Measurements from ENCODE around the gene PAPOLB.

The PAPOLB gene

DNA sequence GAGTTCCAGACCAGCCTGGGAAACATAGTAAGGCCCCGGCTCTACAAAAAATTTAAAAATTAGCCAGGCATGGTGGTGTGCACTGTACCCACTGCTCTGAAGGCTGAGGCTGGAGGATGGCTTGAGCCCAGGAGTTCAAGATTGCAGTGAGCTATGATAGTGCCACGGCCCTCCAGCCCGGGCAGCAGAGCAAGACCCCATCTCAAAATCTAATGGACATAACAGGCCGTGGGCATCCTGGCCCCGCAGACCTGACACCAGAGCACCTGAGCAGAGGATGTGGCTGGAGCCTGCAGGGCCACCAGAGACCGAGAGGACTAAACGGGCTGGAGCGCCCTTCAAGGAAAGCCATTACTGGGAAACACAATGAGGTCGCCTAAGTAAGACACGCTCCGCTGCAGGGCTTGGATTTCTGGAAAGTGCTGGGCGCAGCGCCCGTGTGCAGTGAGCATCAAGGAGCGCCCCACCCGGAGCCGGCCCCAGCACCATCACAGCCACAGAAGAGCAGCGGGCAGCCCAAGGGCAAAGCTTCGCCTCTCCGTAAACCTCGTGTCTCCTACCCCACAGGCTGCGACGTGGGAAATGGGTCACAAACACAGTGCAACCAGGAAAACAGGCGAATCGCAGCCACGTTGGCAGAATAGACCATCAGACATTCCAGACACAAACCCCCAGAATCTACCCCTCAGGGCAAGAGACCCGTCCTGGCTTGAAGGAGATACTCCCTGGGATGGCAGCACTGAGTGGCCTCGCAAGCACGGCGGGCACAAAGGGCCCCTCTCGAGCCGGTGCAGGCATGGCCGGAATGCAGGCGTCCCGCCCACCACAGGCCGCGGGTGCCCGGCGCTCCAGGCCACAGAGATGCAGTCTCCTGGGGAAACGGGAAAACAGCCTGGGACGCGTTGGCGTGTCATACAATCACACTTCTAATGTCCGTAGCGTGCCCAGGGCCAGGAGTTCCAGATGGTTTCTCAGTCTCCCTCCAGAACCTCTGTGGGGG, 16.8 kb upstream of the PAPOLB start:
- peak; percentile 5 for DNase-seq (ENCODE audit: low spot score)

DNA sequence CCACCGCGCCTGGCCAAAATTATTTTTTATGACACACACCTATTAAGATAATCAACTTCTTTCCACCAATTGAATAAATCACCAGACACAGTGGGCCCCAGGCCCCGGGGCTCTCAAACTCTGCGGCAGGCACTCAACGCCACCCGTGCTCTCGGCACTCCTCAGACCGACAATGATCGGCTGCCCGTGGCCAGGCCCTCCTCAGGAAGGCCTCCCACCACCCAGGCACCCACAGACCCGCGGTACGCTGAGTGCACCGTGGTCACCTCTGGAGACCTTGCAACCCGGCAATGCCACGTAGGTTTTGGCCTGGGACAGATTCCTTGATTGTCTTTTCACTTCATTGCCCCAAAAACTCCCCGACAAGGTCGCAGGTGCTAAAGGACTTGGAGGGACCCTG, 14.8 kb upstream of the PAPOLB start:
- no peak for DNase-seq (ENCODE audit: low spot score)

DNA sequence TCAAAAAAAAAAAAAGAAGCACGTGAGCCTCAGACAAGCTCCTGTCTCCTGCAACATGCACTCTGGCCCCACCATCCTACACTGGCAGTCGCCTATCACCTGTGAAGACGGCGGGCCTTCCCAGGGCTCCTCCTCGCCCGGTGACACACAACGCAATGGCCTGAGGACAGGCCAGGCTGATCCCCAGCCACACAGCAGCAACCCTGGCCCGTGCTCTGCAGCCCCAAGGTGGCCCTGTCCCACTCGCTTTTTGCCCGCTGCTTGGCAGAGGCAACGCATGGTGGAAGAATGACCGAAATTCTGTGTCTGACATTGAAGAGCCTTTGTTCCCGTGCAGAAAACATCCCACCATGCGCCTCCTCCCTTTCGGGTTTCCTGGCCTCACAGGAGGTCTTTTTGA, 13.6 kb upstream of the PAPOLB start:
- DNase-seq (ENCODE audit: low spot score) = no peak

DNA sequence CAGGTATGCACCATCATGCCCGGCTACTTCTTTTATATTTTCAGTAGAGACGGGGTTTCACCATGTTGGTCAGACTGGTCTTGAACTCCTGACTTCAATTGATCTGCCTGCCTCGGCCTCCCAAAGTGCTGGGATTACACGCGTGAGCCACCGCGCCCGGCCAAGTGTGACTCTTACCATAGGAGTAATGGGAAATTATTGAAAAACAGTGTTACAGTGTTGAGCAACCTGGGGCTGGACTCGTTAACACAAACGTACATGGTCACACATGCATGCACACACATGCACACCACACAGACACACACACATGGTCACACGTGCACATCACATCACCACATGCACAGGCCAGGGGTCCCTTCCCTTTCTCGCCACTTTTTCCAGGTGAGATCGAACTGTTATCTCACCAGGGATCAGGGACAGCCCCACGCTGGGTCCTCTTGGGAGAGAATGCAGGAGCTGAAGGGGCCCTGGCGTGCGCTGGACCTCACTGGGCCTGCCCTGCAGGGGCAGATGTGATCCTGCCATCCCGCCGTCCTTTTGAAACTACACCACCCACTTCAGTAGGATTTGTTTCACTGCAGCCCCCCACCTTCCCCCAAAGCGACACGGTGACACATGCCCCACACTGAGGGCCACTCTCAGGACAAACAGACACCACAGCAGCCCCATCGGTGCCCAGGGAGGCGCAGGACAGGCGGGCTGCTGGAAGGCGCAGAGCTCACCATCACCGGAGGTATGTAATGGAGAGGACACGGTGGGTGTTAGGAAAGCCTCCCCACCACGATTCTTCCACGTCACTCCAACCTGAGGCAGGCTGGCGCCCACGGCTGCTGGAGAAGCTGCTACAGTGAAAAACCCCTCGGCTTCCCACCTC, 11.5 kb upstream of the PAPOLB start:
- DNase-seq (ENCODE audit: low spot score) = no peak

DNA sequence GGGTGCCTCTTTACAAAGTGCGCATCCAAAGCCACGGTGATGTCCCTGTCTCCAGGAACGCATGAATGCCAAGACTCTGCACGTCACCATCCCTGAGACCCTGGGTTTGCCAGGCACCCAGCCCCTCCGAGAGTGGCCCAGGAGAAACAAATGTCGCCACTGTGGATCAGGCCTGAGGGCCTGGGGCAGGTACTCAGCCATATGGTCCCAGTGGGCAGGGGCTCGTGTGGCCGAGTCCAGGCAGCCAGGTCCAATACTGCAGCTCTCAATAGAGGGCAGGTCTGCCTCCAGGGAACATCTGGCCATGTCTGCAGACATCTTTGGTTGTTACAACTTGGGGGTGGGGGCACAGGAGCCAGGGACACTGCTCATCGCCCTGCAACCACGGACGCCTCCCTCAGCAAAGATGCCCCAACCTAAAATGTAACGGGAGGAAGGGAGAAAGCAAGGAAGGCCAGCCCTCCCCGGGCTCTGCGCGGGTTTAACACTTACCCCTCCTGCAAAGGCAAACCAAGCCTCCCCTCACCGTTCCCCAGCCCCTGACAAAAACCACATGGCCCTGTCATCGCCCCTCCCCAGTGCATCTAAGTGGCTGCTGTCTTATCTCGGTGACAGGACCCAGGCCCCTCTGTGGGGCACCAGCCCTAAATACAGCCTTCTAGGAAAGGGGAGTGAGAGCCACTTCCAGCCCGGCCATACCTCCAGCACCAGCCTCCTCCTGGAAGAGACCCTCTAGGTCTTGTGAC, 10.3 kb upstream of the PAPOLB start:
- DNase-seq (ENCODE audit: low spot score) = no peak

DNA sequence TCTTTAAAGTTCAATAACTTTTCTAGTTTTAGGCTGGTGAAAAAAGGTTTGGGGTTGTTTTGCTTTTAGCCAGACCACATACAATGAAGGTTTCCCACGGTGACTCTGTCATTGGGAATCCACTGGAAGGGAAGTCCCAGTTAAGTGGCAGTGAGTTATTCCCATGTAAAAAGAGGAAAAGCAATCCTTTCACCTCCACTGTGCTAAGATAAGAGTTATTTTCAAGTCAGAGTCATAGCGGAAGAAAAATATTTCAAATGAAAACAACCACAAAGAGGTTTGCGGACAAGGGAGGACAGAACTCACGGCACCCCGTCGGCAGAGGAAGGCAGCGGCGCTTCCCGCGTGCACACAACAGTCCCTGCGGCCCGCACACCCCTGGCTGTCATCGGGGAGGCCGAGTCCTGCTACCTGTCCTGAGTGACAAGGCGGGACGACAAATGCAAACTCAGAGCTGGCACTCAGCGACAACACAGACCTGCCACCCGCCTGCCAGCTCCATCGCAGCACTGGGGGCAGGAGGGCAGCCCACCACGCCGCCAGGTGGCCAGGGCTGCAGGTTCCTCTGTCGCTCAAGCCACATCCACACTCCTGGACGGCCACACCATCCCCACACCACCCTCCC, 9.3 kb upstream of the PAPOLB start:
- no peak for DNase-seq (ENCODE audit: low spot score)

DNA sequence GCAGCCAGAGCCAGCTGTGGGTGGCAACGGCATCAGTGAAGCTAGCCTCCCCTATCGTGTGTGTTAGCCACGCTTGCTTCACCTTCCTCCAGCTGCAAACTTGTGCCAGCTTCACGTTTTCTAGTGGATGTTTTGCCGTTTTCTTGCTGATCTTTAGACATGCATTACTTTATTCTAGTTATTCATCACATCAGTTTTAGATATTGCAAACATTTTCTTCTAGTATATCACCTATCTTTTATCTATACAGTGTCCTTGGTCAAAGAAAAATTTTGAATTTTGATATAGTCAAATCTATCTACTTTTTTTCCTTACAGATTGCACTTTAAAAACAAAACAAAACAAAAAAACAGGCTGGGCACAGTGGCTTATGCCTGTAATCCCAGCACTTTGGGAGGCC, 6.7 kb upstream of the PAPOLB start:
- no peak for DNase-seq (ENCODE audit: low spot score)

DNA sequence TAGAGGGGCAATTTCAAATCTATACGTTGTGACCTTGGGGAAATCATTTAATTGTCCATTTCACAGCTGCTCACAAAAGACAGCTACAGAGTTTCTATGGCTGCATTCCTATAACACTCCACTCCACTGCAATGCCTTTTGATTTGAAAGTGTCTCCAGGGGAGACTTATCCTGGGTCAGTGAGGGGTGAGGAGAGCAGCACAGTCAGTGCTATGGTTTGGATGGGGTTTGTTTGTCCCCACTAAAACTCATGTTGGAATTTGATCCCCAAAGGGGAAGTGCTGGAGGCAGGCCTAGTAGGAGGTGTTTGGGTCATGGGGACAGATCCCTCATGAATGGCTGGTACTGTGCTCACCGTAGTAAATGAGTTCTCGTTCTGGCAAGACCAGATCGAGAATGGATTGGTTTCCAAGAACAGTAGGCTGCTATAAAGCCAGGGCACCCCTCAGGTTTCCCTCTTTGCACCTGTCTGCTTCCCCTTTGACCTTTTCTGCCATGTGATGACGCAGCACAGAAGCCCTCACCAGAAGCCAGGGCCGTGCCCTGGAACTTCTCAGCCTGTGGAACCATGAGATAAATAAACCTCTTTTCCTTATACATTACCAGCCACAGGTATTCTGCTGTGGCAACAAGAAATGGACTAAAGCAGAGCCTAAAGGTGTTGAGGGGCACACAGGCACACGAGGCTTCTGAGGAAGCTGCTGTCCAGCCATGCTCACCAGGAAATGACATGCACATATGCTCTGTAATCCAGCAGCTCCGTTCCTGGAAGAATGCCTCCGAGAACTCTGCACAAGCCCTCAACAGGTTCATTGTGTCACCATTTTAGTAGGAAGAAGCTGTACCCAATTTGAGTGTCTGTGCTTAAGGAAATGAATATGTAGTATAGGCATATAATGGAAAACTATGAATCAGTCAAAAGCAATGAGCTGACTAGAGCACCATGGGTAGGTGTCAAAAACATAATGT, 5.0 kb upstream of the PAPOLB start:
- DNase-seq (ENCODE audit: low spot score) = no peak

DNA sequence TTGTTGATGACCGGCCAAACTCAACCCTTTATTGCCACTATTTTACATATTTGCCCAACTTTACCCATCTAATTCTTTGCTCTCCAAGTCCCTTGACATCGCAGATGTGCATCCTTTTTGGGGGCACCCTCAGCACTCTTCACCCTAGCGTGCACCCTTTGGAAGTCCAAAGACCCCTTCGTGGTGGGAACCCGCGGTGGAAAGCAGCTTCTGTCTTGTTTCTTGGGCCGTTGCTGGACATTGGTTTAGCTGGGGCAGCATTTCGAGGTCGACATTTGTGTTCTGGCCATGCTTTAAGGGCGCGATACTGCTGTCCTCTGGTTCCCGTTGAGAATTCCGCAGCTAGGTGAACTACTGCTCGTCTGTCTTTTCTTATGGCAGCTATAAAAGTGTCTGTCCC, 326 bp upstream of the PAPOLB start:
- no peak for DNase-seq (ENCODE audit: low spot score)

DNA sequence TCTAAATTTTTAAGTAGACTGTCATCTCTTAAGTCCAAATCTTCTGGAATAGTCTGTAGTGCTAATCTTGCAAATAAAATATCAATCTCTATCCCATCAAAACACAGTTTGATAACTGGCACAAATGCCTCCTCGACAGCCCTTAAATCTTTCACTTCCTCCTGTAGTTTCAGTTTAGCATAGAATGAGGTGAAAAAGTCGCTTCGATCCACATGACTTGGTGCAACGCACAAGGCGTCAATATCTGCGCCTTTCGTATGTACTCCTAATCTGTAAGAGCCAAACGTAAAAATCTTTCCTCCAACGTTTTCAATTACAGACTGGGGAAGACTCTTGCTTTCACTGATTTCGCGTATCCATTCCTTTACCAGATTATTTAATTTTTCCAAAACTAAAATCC, 603 bp downstream of the PAPOLB start:
- DNase-seq (ENCODE audit: low spot score) = no peak

DNA sequence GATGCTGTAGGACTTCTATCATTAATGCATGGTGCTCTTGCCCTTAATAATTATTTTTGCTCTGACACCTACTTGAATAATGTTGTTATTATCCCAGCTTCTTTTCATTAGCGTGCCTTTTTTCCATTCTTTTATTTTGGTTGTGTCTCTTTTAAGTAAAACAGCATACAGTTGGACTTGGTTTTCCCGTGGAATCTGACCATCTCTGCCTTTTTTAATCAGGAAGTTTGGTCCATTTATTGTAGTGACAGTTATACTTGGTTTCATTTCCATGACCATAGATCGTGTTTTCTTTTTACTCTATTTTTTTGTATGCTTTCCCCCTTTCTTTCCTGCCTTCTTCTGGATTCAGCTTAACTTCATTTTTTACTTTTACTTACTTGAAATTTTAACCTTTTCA, 4.6 kb downstream of the PAPOLB start:
- DNase-seq (ENCODE audit: low spot score) = no peak

DNA sequence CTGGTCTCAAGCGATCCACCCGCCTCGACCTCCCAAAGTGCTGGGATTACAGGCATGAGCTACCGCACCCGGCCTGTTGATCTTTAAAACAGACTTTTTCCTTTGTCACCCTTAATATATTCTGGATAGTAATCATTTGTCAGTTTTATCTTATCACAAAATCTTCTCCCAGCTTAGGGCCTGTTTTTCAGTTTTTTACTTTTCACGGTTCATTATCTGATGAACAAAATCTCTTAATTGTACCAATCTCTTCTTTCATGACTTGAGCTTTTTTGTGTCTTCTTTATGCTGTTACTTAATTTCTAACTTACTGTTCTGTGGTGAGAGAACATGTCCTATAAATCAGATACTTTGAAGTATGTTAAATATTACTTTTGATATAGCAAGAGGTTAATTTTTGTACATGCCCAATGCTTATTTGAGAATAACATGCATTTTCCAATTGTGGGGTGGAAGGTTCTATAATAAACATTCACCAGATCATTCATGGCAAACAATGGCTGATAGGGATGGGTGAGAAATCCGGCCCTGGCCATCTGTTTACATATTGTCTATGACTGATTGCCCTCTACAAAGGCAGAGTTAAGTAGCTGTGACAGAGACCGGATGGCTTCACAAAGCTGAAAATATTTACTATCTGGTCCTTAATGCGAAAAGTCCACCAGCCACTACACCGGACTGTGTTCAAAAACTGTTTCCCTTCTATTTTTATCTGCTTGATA, 5.3 kb downstream of the PAPOLB start:
- DNase-seq (ENCODE audit: low spot score) = no peak

DNA sequence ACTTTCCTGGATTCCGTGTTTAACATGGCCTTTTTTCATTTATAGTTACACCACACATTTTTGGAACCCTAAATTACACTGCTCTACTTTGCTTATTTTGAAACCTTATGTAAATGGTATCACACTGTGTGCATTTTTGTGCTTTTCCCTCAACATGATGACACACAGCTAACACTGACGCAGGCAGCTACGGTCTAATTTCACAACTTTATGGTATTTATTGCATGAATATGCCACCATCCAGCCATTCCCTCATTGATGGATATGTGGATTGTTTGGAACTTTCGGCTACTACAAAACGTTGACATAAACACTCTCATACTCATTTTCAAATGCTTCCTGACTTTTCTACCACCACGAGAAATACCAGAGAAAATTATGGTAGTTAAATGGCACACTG, 6.9 kb downstream of the PAPOLB start:
- DNase-seq (ENCODE audit: low spot score) = no peak

DNA sequence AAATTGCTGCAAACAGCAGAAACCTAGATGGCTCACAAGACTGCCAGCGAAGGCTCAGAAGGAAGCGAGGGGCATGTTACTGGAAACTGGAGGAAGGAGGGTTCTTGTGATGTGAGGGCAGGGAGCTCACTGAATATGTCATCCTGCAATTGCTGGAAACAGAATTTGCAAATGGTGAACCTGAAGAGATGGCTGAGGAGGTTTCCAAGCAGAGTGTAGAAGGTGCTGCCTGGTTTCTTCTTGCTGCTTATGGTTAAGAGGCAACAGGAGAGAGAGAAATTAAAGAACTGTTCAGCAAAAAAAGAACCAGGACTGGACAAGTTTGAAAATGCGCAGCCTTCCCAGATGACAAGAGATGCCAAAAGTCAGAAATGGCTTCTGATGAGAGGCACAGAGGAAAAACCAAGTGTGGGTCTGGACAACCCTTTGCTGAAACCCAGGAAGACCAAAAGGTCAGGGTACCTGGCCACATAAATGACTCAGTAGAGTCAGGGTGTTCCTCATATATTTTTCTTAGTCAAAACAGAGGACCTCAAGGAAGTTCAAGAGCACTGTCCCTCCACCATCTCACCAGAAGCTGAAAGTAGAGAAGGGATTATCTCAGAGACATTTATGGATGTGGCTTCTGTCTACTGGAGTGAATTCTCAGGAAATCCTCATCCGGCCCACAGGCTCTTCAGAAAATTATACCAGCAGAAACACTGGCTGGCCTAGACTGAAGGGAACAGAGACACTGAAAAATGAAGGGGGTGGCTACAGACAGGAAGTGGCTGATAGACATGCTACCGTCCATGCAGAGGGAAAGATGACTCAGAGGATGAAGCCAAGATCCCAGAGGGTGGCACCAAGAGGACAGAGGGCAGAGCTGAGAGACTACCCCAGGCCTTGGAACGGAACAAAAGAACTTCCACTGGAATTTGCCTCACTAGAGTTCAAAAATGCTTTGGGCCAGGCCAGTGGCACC, 10.1 kb downstream of the PAPOLB start:
- no peak for DNase-seq (ENCODE audit: low spot score)

DNA sequence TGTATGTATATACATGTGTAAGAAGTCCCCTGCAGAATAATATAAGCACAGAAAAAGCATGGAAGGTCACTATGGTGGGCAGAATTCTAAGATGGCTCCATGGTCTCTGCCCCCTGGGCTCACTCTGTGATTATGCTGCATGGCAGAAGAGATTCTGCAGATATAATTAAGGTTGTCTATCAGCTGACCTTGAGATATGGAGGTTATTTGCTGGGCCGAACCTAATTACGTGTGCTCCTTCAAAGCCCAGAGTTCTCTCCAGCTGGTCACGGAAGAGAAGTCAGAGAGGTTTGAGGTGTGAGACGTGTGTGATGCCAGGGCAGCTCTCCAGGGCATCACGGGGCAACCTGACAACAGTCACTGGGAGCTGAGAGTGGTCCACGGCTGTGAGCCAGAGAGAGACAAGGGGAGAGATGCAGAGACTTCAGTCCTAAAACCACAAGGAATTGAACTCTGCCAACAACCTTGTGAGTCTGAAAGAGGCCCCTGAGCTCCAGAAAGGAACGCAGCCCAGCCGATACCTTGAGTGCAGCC, 11.5 kb downstream of the PAPOLB start:
- no peak for DNase-seq (ENCODE audit: low spot score)

DNA sequence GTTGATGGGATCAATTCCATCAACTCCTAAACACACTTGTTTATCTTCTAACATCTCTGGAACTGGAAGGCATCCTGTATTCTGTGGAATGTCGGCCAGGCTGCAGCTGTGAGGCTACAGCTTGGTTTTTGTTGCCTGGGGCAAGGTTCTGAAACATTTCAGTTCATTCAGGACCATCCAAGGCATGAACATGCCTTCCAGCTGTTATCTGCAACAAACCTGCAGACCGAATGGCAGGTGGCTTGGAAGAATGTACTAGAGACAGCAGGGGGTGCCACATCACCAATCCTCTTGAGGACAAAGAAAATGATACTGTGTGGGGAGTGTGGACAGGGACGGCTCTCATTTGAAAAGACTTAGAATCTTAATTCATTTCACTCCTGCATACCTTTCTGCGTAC, 12.4 kb downstream of the PAPOLB start:
- DNase-seq (ENCODE audit: low spot score) = peak; percentile 78

DNA sequence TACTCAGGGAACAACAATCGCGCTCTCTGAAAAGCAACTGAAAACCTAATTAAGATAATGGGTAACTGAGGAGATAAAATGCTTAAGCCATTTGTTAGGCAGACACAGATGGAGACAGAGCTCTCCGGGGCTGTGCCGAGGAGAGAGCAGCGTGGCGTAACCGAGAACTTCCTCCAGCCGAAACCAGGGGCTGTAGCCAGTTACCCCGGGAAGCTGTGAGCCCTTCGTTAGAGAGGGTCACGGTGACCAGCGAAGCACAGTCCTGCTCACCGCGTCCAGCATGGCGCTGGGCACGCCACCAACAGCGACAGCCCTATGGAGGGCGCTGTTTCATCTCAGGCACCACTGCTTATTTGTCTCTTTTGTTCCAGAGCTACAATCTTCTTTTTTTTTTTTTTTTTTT, 16.1 kb downstream of the PAPOLB start:
- DNase-seq (ENCODE audit: low spot score) = peak; percentile 12

DNA sequence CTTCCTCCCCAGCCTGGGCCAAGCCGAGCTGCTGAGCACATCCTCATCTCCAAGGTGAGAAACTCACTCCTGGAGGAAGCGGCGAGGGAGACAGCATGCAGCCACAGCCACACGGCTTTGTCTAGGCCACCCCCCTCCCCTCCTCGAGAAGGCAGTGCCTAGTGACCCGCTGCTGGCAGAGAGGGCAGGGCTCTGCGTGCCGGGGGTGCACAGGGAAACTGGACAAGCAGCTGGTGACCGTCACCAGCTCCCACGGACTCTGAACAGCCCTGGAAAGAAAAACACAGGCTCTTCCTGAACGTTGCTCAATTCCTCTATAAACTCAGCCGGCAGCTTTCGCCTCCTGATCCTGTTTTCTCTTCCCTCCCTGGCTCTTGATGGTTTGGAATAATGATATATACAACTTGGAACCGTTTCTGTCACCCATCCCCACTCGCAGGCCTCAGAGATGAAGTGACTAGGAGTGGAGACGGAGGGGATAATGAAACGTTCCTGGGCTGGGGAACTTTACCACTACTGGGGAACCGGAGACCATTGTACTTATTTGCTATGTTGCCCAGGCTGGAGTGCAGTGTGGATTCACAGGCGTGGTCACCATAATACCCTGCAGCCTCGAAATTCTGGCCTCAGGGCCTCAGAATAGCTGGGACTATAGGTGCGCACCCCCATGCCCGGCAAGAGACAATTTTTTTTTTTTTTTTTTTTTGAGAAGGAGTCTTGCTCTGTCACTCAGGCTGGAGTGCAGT, 19.3 kb downstream of the PAPOLB start:
- peak; percentile 19 for DNase-seq (ENCODE audit: low spot score)

Data from pons (tissue), 1 donor.